Hematopoietic multipotent progenitor cell treated with erythropoietin and hydrocortisone succinate and interleukin-3 and kit ligand, for 4 days (in vitro differentiated cells): ENCODE measurements around the gene SLC24A4.

Experiments
- DNase-seq: peaks from one replicate; pipeline ENCODE4 v3.0.0-alpha.2; 2015

The SLC24A4 gene

DNA sequence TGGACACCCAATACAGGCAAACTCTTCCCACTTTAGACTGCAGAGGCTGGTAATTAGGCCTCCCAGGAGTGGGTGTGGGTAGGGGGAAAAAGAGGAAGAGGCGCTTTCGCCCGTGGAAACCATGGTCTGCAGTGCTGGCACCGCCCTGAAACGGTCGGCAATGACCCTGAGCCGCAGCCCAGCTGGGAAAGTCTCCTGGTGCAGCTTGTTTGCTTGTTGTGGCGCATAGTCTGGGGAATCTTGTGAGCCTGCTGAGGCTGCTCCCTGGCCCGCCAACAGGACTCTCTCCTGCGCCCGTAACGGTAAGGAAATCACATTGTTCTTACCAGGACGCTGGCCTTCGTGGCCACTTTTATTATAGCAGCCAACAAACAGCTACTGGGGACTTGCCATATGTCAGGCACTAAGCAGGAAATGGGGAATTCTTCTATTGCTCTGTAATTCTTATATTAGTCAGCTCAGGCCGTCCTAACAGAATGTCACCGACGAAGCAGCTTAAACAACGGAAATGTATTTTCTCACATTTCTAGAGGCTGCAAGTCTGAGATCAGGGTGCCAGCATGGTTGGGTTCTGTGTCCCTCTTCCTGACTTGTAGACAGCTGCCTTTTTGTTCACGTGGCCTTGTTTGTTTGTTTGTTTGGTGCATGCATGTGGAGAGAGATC, 138.1 kb downstream of the SLC24A4 start:
- DNase-seq, result peak; percentile 55

DNA sequence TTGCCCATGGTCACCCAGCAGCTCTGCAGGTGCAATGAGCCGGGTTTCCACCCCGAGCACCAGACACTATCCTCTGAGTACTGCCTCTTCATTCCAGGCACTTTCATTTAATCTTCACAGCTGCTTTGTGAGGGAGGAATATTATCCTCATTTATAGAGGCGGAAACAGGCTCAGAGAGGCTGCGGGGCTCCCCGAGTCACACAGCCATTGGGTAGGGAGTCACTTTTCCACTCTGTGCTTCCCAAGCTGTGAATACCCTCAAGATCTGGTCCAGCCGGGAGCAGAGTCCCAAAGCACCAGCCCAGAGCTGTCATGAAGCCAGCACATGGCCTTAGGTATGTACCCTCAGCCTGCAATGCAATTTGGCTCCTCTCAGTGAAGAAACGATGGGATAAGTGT, 138.9 kb downstream of the SLC24A4 start:
- DNase-seq, result no peak

DNA sequence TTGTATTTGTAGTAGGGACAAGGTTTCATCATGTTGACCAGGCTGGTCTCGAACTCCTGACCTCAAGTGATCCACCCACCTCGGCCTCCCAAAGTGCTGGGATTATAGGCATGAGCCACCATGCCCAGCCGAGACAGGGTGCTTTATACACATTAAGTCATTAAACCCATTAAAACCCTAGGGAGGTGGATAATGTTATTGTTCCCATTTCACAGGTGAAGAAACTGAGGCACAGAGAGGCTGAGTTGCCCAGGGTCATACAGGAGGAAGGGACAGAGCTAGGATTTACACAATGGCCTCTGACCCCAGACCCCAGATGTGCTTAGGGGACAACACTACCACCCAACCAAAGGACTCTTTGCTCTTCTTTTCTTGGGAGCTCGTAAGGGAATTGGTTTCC, 139.6 kb downstream of the SLC24A4 start:
- no peak for DNase-seq

DNA sequence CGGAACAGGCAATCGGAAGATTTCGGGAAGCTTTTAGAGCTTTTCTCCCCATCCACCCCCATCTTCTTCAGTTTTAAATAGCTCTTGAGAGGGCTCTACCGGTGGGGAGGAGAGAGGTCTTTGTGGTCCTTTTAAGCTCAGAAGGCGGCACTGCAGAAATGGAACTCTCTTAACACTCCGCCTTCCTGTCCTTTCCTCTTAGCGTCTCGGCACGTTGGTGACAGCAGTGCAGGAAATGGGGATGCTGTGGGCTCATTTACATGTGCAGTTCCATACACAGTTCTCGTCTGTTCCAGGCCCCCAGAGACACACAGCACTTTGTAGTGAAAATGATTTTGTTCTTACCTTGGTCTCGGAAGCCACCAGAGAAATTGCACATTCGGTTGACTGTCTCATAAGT, 140.2 kb downstream of the SLC24A4 start:
- DNase-seq, result no peak

DNA sequence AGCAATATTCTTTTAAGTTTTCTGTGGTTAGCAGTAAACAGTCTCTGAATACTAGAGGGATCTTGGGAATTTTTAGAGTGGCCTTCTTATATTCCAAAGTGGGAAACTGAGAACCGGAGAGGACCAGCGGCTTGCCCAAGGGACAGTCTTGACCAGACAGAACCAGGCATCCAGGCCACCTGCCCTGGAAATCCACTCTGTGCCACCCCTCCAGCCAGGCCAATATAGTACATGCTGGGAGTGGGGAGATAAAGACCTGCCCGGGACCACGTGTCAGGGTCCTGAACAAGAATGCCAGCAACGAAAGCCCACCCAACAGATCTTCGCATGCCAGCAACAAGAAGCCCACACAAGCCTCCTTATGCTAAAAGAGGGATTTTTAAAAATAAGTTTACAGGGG, 141.2 kb downstream of the SLC24A4 start:
- no peak for DNase-seq

DNA sequence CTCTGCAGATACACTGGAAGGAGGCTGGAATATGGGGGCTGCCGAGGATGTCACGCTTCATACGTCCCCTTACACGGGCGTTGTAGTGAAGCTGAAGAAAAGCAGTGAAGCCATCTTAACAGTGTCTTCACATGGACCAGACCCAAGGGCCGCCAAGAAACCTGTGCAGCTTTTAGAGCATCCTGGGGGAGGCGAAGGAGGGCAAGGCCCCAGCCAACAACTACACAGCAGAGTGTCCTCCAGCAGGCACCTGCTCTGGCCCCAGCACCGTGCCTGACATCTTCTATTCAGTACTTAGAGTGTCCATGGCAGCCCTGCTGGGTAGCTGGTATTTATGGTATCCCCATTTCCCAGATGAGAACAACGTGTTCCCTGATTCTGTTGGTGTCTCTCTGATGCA, 141.8 kb downstream of the SLC24A4 start:
- no peak for DNase-seq

DNA sequence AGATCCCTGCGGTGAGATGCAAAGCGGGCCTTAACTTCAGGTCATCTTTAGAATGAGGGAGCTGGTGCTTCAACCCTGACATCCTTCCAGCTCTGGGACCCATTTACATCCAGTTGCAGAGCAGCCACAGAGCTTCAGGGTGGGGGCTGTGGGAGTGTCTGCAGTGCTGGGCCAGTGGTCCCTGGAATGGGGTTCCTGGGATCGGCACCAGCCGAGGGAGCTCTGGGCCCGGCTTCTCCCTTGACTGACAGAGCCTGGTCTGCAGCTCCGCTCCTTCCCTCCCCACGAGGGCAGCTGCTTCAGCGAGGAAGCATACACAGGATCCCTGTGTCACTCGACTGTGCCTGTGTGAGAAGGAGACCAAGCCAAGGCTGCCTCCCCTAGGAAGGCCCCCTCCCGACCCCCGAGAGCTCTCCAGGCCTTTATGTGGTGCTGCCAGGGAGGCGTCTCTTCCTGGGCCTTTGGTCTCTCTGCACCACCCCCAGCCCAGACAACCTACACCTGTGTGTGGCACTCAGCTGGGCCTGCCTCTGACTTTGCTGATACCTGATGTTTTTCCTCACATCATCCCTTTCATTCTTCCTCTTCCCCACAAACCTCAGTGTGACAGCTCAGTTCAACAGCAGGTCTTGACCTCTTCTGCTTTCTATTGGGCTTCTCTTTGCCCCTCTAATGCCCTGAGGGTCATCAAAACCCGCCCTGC, 142.5 kb downstream of the SLC24A4 start:
- DNase-seq, result no peak

DNA sequence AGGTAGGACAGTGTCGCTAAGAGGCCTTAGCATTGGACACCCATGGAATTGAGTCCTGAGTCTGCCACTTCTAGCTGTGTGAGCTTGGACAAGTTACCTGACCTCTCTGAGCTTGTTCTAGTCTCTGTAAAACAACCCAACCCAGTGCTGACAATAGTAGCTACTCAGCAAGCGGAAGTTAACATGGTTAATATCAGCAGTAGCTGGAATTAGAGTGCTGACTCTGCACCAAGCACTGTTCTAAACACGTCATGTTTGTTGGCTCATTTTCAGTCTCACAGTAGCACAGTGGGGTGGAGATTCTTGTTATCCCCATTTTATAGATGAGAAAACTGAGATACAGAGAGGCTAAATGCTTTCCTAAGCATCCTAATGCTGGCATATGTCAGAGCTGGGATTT, 143.1 kb downstream of the SLC24A4 start:
- DNase-seq, result no peak

DNA sequence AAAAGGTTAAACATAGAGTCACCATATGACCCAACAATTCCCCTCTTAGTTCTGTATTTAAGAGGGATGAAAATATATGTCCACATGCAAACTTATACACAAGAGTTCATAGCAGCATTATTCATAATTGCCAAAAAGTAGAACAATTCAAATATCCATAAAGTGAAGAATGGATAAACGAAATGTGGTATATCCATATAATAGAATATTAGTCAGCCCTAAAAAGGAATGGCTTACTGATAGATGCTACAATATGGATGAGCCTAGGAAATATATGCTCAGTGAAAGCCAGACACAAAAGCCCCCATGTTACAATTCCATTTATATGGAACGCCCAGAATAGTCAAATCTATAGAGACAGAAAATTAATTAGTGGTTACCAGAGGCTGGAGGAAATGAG, 146.6 kb downstream of the SLC24A4 start:
- DNase-seq, result no peak

DNA sequence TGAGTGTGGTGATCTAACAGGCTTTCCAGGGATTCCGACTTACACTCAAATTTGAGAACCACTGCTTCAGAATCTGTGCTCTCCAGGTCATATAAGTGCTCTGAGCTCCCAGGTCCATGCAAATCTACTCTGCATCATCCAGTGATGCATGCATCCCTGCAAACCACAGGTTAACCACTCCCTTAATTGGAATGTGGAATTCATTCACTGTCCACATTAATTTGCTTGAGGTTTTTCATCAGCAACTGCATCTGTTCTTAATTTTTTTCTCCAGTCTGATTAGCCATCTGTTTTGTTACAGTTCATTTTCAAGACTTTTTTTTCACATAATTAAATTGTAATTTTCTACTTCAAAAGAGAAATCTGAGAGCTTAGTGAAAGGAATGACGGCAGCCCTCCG, 147.2 kb downstream of the SLC24A4 start:
- no peak for DNase-seq

DNA sequence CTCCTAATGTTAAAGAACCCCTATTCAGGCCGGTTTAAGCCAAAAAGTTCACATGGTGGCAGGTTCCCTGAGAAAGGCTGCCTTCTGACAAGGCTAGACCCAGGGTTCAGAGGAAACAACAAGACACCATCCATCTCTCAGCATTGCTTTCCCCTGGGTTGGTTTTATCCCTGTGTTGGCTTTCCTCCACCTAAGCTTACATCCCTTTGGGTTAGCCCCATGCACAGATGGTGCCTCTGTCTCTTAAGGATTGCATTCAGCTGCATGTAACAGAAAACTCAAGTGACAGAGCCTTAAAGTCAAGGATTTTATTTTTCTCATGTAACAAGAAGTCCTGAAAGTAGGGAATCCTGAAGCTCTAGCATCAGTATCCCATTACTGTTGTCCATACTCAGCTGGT, 147.8 kb downstream of the SLC24A4 start:
- no peak for DNase-seq

DNA sequence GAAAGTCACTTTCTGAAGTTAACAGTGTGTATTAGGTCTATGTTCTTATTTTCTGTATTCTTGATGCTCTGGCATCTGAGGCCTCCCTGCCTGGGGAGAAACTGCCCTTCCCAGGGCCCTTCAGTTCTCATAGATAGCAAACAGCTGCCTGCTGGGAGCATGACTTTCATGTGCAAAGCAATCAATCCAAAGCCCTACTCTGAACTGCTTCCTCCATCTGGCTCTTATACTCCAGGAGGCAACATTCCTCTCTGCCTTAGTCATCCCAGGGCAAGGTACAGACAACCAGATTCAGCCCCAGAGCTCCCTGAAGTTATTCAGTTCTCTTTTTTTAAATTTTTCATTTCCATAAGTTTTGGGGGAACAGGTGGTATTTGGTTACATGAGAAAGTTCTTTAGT, 149.0 kb downstream of the SLC24A4 start:
- DNase-seq, result no peak

DNA sequence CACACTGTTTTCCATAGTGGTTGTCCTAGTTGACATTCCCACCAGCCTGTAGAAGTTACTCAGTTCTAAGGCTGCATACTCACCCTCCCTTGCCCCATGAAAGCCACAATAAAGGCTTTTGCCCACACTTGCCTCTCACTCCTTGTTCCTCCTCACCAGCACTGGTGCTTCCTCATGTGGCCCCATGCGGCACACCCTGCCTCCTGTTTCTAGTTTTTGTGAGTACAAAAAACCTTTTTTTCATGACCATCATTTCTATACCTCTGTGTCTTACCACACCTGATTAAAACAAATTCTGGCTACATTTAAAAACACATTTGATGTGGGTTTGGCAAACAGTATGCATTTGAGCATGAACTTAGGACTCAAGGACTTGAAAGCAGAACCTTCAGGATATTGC, 149.9 kb downstream of the SLC24A4 start:
- DNase-seq, result peak; percentile 49

DNA sequence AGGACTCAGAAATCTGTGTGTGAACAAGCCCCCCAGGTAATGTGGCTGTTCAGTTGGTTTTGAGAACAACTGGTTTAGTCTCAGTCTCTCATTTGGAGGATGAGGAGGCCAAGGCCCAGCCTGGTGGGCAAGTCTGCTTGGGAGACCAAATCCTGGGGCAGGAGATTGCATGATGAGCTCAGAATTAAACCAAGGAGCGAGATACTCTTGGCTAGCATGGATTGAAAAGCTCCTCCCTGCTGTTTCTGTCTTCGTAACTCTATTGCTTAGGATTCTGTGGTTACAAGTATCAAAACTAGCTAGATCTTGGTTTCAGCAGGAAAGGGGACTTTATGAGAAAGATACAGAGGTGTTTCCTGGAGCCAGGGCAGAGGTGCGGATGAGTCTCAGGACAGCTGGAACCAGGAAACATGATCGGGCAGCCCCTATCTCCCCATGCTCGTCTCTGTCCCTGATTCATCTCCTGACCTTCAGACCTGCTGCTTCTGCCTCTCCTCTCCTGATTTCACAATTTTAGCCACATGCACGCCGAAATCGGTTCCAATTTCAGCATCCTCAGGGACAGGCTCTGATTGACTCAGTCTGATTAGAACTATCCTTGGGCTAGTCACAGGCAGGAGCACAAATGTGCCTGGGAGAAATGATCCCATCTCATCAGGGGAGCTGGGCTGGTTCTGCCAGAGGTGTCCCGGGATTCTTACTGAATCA, 150.4 kb downstream of the SLC24A4 start:
- DNase-seq, result no peak

DNA sequence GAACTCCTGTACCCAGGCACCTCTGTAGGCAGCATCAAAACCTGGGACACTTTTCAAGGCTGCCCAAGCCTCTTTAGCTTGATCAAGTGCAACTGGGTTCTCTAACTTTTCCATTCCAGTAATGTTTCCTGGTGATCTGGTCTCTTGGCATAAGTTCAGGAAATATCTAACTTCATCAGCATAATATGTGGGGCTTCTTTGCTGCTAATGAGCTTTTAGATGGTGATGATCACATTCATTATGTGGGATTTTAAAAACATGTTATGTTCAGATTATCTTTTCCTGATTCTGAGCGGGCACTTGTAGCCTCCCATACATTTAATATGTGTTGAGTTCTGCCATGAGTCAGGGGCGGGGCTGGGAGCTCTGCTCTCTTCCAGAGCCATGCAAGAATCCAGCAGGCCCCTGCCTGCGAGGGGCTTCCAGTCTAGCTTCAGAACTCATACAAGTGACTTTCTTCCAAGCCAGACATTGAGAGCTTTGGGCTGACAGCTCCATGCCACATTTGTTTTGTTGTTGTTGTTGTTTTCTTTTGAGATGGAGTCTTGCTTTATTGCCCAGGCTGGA, 151.1 kb downstream of the SLC24A4 start:
- DNase-seq, result no peak

DNA sequence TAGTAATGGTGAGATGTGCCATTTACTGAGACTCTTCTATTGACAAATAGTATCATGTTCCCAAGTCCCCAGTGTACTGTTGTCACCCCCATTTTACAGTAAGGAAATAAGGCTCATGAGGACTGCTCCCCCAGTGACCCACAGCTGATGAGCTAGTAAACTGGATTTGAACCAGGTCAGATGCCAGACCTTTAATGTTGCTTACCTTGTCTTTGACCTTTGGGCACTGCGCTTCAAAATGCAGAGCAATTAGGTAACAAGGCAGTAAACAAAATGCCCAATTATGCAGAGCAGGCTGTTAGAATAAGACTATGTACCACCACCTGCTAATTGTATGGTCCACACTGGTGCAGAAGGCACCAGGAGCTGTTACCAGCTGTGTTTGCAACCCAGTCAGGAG, 152.1 kb downstream of the SLC24A4 start:
- DNase-seq, result no peak

DNA sequence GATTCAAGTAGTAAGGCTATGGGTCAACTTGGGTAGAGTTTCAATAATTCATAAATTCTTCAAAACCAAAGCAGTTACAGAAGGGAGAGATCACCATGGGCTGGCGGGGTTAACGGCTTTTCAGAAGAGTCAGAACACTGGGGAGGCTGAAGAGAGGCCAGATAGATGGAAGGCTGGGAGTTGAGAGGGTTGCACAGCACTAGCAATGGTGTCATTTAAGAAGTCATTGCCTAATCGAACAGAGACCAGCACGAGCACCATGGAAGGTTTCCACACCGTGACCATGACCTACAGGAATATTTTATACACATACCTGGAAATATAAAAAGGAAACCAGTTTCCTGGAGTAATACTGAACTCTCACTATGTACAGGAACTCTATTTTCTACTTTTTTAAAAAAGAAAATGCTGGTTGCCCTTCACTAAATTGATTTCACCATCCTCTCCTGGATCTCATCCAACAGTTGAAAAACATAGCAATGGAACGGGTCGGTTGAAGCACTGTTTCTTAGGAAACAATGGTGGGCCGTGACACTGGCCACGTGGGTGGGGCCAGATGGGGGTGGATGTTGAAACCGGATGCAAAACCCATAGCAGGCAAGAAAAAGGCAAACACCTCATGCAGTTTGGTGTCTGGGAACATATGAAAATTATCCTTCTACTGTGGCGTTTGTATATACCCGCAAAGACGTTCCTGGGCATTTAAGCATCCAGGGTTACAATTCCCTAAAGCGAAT, 152.7 kb downstream of the SLC24A4 start:
- peak; percentile 58 for DNase-seq

DNA sequence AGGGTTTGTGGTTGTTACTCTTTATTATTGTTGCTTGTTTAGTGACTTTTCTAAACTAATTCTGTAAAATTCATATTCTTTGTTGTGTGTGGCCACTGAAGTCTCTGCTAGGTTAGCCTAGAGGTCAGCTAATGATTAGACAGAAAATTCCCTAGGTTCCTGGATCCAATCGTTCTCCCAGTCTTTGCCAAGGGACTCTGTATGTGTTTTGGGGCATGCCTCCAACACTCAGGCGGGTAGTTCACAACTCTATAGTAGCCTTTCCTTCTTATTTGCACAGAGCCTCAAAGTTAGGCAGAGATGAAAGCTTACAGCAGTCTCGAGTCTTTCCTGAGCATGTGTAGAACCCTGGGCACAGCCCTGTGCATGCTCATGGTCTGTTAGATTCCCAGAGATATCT, 157.9 kb downstream of the SLC24A4 start:
- DNase-seq, result no peak

DNA sequence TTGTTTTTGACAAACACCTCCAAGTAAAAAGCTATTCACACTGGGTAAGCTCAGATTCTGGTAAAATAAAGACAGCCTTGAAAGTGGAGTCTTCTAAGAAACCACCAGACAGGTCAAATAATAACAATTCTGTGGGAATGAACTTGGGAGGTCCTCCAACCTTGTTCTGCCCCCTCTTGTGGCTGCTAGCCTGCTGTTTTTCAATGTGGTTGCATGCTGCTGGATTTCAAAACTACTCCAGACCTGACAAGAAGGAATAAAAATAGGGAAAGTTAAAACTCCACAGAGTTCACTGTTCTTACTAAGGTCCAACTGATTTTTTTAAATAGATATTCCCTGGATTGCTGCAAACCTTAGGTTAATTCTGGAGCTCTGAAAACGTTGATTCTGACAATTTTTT, 158.4 kb downstream of the SLC24A4 start:
- no peak for DNase-seq

DNA sequence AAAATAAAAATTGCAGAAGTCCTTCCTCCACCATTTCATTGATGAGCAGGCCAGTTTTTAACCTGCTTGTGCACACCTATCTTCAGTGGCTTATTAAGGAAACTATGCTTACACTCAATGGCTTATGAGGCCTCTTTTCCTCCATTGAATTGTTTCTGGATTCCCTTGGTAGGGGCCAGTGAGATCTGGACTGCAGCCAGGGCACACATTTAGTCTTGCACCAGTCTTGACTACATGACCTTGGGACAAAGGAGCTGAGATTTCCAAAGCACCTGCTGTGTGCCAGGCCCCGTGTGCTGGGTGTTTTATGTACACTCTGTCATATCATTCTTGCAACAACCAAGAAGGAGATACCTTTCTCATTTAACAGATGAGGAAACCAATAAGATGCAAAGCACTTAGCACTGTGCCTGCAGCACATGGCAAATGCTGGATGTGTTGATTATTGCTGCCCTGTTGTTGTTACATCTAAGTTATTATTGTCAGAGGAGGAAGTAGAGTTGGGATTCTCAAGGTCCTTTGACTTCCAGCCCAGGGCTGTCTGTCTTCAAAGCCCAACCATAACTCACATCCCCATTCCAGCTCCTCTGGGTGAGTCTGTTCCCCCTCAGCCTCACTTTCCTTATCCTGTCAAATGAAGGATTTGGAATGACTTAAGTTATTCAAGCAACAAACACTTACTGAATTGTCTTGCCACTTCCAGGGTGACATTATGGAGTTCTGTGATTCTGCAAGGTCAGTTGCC, 159.0 kb downstream of the SLC24A4 start:
- no peak for DNase-seq

DNA sequence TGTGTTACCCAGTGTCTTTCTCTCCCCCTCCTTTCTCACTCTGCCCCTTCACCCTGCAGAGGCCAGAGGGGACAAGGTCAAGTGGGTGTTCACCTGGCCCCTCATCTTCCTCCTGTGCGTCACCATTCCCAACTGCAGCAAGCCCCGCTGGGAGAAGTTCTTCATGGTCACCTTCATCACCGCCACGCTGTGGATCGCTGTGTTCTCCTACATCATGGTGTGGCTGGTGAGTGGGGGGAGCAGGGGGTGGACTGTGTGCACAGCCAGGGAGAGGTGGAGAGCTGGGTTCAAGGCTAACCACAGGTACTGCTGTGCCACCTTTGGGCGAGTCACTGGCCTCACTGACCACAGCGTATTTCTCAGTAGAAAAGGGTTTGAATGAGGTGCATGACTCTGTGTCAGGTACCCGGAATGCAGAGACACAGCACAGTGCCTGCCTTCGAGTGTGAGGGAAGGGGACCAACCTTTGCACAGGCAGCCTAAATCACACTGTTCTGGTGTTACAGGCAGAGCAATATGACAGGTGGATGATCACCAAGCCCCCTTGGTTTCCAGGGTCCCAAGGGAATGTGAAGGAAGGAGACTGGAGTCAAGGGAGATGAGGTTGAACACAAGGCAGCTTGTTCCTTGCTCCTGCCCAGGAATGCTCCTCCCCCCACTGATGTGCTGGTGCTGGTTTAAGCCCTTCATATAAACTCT, 159.8 kb downstream of the SLC24A4 start:
- DNase-seq, result no peak
